Osteoblast (primary cell): ENCODE results near the gene DONSON. TPM values are rescaled to one million over a fixed set of nuclear protein-coding genes. Genes with fewer than 3 reads are reported as not detected.

Experiments used
- DNase-seq: peaks from one replicate; pipeline ENCODE4 v3.0.0; 2011; ENCODE audit warnings: low spot score, mixed read lengths; ENCODE audit not compliant: insufficient read length; ENCODE audit errors: missing footprints
- H2AFZ ChIP-seq: 2 replicates; pipeline ENCODE4 v1.6.0; 2011; ENCODE audit warnings: mild to moderate bottlenecking, low read length
- H3K27ac ChIP-seq: 2 replicates; pipeline ENCODE4 v1.5.1; 2011; ENCODE audit warnings: mild to moderate bottlenecking, low read depth, low read length, moderate library complexity
- H3K27me3 ChIP-seq: 2 replicates; pipeline ENCODE4 v1.6.0; 2012; ENCODE audit warnings: mild to moderate bottlenecking, control low read depth, inconsistent platforms, low read length, moderate library complexity; ENCODE audit not compliant: insufficient read depth
- H3K36me3 ChIP-seq: 2 replicates; pipeline ENCODE4 v1.5.1; 2011; ENCODE audit warnings: mild to moderate bottlenecking, low read length, control low read depth, moderate library complexity; ENCODE audit not compliant: insufficient read depth
- H3K4me1 ChIP-seq: 2 replicates; pipeline ENCODE4 v1.5.1; 2011; ENCODE audit warnings: mild to moderate bottlenecking, low read length, control low read depth, moderate library complexity; ENCODE audit not compliant: insufficient read depth
- H3K4me2 ChIP-seq: 2 replicates; pipeline ENCODE4 v1.6.0; 2011; ENCODE audit warnings: mild to moderate bottlenecking, low read length; ENCODE audit not compliant: insufficient read depth
- H3K4me3 ChIP-seq: fragments of 200-600 bp; sonication (generic); 3 replicates; pipeline ENCODE4 v1.5.1; 2012; ENCODE audit warnings: mild to moderate bottlenecking, low read length, inconsistent platforms; ENCODE audit not compliant: insufficient read depth
- H3K79me2 ChIP-seq: 2 replicates; pipeline ENCODE4 v1.6.0; 2012; ENCODE audit warnings: mild to moderate bottlenecking, low read length, control low read depth, inconsistent platforms; ENCODE audit not compliant: insufficient read depth
- H3K9me3 ChIP-seq: 2 replicates; pipeline ENCODE4 v1.5.1; 2011; ENCODE audit warnings: low read depth, low read length, control low read depth
- H4K20me1 ChIP-seq: 2 replicates; pipeline ENCODE4 v1.6.0; 2012; ENCODE audit warnings: mild to moderate bottlenecking, low read length, control low read depth; ENCODE audit not compliant: insufficient read depth
- CTCF ChIP-seq: IDR thresholded peaks from 2 replicates; pipeline ENCODE4 v1.5.1; 2011; ENCODE audit warnings: mild to moderate bottlenecking, low read depth, low read length, moderate library complexity; ENCODE audit errors: extremely low read depth
- total RNA-seq: library from RNA; depleted of rRNA; stranded (reverse); fragments of >200 nt; gene quantifications from 2 replicates; pipeline ENCODE4 v1.2.3, GENCODE V29; 2012

Gene DONSON
- total RNA-seq, 1 donor = 10.9 TPM

GRCh38 chr21:33608559-33608958, 20.1 kb upstream of the DONSON start:
- Histone ChIP-seq H3K4me2 (no peak overlapping the region), H3K27ac (no peak overlapping the region), H2AFZ (no peak overlapping the region), H3K79me2 (no peaks in the 10 kb centered on the region), H3K9me3 (no peaks in the 10 kb centered on the region), H4K20me1 (no peaks in the 10 kb centered on the region), H3K36me3 (peaks cover 18% of the 10 kb centered on the region), H3K4me1 (no peaks in the 10 kb centered on the region), H3K4me3 (no peak overlapping the region), H3K27me3 (no peaks in the 10 kb centered on the region)
- TF ChIP-seq CTCF = no peak
- no peak for DNase-seq

- H3K4me1 ChIP-seq = no peaks in the 10 kb centered on the region
- no peak for DNase-seq
- no peak for TF ChIP-seq CTCF
- H3K9me3 ChIP-seq = no peaks in the 10 kb centered on the region
- H2AFZ ChIP-seq = no peak overlapping the region
- no peaks in the 10 kb centered on the region for H3K79me2 ChIP-seq
- H3K4me3 ChIP-seq = no peak overlapping the region
- H4K20me1 ChIP-seq = no peaks in the 10 kb centered on the region
- H3K4me2 ChIP-seq = no peak overlapping the region
- peaks cover 64% of the 10 kb centered on the region for H3K36me3 ChIP-seq
- H3K27me3 ChIP-seq = no peaks in the 10 kb centered on the region
- H3K27ac ChIP-seq = no peak overlapping the region
Measured at GRCh38 chr21:33598051-33598450, 9.6 kb upstream of the DONSON start.

- Histone ChIP-seq H3K4me1 (peaks cover 8% of the 10 kb centered on the region), H2AFZ (peak overlapping the region; percentile 84), H4K20me1 (no peaks in the 10 kb centered on the region), H3K79me2 (peaks cover 32% of the 10 kb centered on the region), H3K9me3 (no peaks in the 10 kb centered on the region), H3K27ac (peak overlapping the region; percentile 92), H3K4me2 (peak overlapping the region; percentile 97), H3K4me3 (peak overlapping the region; percentile 95), H3K27me3 (no peaks in the 10 kb centered on the region), H3K36me3 (peaks cover 8% of the 10 kb centered on the region)
- TF ChIP-seq CTCF = no peak
- peak; percentile 87 for DNase-seq
Measured at GRCh38 chr21:33587792-33588484, 546 bp downstream of the DONSON start.

GRCh38 chr21:33586927-33587326, 1.6 kb downstream of the DONSON start:
- Histone ChIP-seq H4K20me1 (no peaks in the 10 kb centered on the region), H3K4me2 (peak overlapping the region; percentile 97), H3K79me2 (peaks cover 32% of the 10 kb centered on the region), H3K4me1 (peaks cover 8% of the 10 kb centered on the region), H3K27me3 (no peaks in the 10 kb centered on the region), H3K9me3 (no peaks in the 10 kb centered on the region), H2AFZ (peak overlapping the region; percentile 4), H3K27ac (no peak overlapping the region), H3K36me3 (peaks cover 11% of the 10 kb centered on the region), H3K4me3 (peak overlapping the region; percentile 10)
- DNase-seq = peak; percentile 80
- no peak for TF ChIP-seq CTCF
